Measurements from ENCODE around the gene KCNK10. TPM values are rescaled to one million over a fixed set of nuclear protein-coding genes. Genes with fewer than 3 reads are reported as not detected.

The KCNK10 gene
- total RNA-seq, 2 experiments from 2014 or later = not detected

GRCh38 chr14:88352698-88353097, 29.6 kb upstream of the KCNK10 start:
- POLR2A ChIA-PET = no interaction called here
- CTCF ChIA-PET = no interaction called here

DNA sequence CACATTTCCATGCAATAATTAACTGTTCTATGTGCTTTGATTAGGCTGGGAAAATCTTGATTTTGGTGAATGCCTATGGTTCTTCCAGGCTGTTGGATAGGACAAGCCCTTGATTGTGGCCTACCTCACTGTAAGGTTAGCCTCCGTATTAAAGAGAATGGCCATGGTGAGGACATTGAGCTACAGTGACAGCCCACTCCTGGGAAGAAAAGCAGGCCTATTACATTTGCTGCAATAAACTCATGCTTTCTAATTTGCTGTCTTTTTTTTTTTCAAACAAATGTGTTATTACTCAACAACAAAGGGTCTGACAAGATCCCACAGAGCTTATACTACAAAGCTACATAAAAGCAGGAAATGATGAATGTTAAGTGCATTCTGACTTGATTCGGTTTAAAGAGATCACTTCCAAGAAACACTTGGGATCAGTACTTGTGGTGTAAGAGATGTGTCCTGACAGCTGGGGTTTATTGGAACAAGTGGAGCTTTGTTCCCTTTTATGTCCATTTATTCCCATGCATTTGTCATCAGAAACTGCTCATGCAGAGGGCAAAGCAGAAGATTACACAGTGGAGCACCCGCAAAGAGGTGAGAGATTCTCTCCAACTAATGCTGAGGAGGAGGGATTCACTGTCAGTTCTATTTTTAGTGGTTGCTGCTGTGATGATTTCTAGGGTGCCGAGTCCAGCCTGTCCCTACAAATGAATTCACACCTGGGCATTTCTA, 29.1 kb upstream of the KCNK10 start:
- intact Hi-C loops (cut with DNase I, micrococcal nuclease) = no loop called here
- no peak overlapping the region for H3K4me3 ChIP-seq (ENCODE audit: low read length)
- no peaks in the 10 kb centered on the region for H3K27me3 ChIP-seq (ENCODE audit: control insufficient read depth in 1 of 2, insufficient read depth in 2 of 2, low read length in 2 of 2)
- no peaks in the 10 kb centered on the region for H3K4me1 ChIP-seq (ENCODE audit: insufficient read depth, low read length)
- TF ChIP-seq, protein P1, sequence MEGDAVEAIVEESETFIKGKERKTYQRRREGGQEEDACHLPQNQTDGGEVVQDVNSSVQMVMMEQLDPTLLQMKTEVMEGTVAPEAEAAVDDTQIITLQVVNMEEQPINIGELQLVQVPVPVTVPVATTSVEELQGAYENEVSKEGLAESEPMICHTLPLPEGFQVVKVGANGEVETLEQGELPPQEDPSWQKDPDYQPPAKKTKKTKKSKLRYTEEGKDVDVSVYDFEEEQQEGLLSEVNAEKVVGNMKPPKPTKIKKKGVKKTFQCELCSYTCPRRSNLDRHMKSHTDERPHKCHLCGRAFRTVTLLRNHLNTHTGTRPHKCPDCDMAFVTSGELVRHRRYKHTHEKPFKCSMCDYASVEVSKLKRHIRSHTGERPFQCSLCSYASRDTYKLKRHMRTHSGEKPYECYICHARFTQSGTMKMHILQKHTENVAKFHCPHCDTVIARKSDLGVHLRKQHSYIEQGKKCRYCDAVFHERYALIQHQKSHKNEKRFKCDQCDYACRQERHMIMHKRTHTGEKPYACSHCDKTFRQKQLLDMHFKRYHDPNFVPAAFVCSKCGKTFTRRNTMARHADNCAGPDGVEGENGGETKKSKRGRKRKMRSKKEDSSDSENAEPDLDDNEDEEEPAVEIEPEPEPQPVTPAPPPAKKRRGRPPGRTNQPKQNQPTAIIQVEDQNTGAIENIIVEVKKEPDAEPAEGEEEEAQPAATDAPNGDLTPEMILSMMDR (IDR thresholded peaks at IDR 0.05) = no peak
- H3K9me3 ChIP-seq (ENCODE audit: control insufficient read depth in 1 of 2, insufficient read depth in 1 of 2, low read length in 2 of 2) = no peaks in the 10 kb centered on the region
- DNase-seq (no peak), ATAC-seq (ENCODE audit: poor library complexity) (no peak)
- H3K36me3 ChIP-seq (ENCODE audit: insufficient read depth, low read length) = no peaks in the 10 kb centered on the region
- no peaks in the 10 kb centered on the region for H3K9me3 Mint-ChIP-seq
- no peak overlapping the region for H3K27ac Mint-ChIP-seq
- no peak overlapping the region for H3K4me3 Mint-ChIP-seq
- H3K36me3 Mint-ChIP-seq (ENCODE audit: low read depth) = no peaks in the 10 kb centered on the region
- no peaks in the 10 kb centered on the region for H3K4me1 Mint-ChIP-seq (ENCODE audit: low read depth)
- POLR2A ChIA-PET = no interaction called here
- CTCF ChIA-PET = no interaction called here
- no peaks in the 10 kb centered on the region for H3K27me3 Mint-ChIP-seq
- H3K27ac ChIP-seq (ENCODE audit: low read depth in 1 of 2, low read length in 2 of 2) = no peak overlapping the region

More at GRCh38 chr14:88352698-88353097, 29.6 kb upstream of the KCNK10 start:
- ATAC-seq (ENCODE audit: poor library complexity) = no peak
- Mint-ChIP-seq H3K27me3 (no peaks in the 10 kb centered on the region), H3K4me3 (no peak overlapping the region), H3K4me1 (ENCODE audit: low read depth) (no peaks in the 10 kb centered on the region), H3K36me3 (ENCODE audit: low read depth) (no peaks in the 10 kb centered on the region), H3K9me3 (no peaks in the 10 kb centered on the region), H3K27ac (no peak overlapping the region)
- no peak overlapping the region for H3K27ac ChIP-seq (ENCODE audit: low read depth in 1 of 2, low read length in 2 of 2)
- intact Hi-C loops (cut with DNase I, micrococcal nuclease) = no loop called here
- H3K4me3 ChIP-seq (ENCODE audit: low read length) = no peak overlapping the region
- no peaks in the 10 kb centered on the region for H3K9me3 ChIP-seq (ENCODE audit: control insufficient read depth in 1 of 2, insufficient read depth in 1 of 2, low read length in 2 of 2)
- H3K27me3 ChIP-seq (ENCODE audit: control insufficient read depth in 1 of 2, insufficient read depth in 2 of 2, low read length in 2 of 2) = no peaks in the 10 kb centered on the region
- H3K4me1 ChIP-seq (ENCODE audit: insufficient read depth, low read length) = no peaks in the 10 kb centered on the region
- no peaks in the 10 kb centered on the region for H3K36me3 ChIP-seq (ENCODE audit: insufficient read depth, low read length)
- DNase-seq = no peak
- TF ChIP-seq, protein P1 (IDR thresholded peaks at IDR 0.05) = no peak

DNA sequence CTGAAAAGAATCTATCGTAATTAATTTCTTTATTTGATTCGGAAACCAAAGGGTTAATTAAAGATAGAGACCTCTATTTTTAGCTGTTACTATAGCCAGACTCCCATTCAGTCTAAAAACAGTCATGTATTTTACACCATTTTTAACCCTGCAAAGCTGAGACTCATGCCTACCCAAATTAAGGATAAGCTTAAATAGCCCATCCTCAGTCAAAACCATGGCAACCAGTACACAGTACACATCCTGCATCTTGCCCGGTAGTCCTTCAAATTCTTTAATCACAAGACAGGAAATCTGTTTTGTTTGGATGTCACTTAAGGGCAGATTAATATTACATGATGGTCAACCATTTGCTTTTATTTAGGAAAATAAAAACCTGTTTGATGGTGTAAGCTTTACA, 25.5 kb upstream of the KCNK10 start:
- ChIA-PET POLR2A (interaction anchor here (0.7 kb wide), 1 partner anchor 70 kb away, joined by 3 read pairs; no protein-coding TSS in a partner anchor), CTCF (no interaction called here)
- H3K4me1 Mint-ChIP-seq (ENCODE audit: low read depth) = no peaks in the 10 kb centered on the region
- H3K27ac ChIP-seq (ENCODE audit: low read depth in 1 of 2, low read length in 2 of 2) = no peak overlapping the region
- intact Hi-C loops (cut with DNase I, micrococcal nuclease) = no loop called here
- H3K36me3 Mint-ChIP-seq (ENCODE audit: low read depth) = no peaks in the 10 kb centered on the region
- no peaks in the 10 kb centered on the region for H3K27me3 ChIP-seq (ENCODE audit: control insufficient read depth in 1 of 2, insufficient read depth in 2 of 2, low read length in 2 of 2)
- no peak for DNase-seq
- H3K27me3 Mint-ChIP-seq = no peaks in the 10 kb centered on the region
- no peak overlapping the region for H3K4me3 Mint-ChIP-seq
- H3K36me3 ChIP-seq (ENCODE audit: insufficient read depth, low read length) = no peaks in the 10 kb centered on the region
- ATAC-seq (ENCODE audit: poor library complexity) = no peak
- no peaks in the 10 kb centered on the region for H3K4me1 ChIP-seq (ENCODE audit: insufficient read depth, low read length)
- TF ChIP-seq, protein P1 (IDR thresholded peaks at IDR 0.05) = no peak
- no peaks in the 10 kb centered on the region for H3K9me3 ChIP-seq (ENCODE audit: control insufficient read depth in 1 of 2, insufficient read depth in 1 of 2, low read length in 2 of 2)
- H3K4me3 ChIP-seq (ENCODE audit: low read length) = no peak overlapping the region
- H3K9me3 Mint-ChIP-seq = no peaks in the 10 kb centered on the region
- H3K27ac Mint-ChIP-seq = no peak overlapping the region
